HG03439 (cell line): ENCODE measurements around the gene TNFAIP2.

Experiments used
- ATAC-seq: cut with Tn5 transposase; IDR thresholded peaks from one replicate; pipeline ENCODE4 v1.9.1; 2021; ENCODE audit warnings: mild to moderate bottlenecking, moderate library complexity; ENCODE audit not compliant: unreplicated experiment

TNFAIP2 gene

GRCh38 chr14:103133210-103134140 is 10.2 kb downstream of the TNFAIP2 start:
- no peak for ATAC-seq

GRCh38 chr14:103134405-103134804 is 11.1 kb downstream of the TNFAIP2 start:
- ATAC-seq, result no peak

GRCh38 chr14:103134919-103135318 is 11.7 kb downstream of the TNFAIP2 start:
- no peak for ATAC-seq

- no peak for ATAC-seq
These were observed 12.3 kb downstream of the TNFAIP2 start for GRCh38 chr14:103135333-103136260.

DNA sequence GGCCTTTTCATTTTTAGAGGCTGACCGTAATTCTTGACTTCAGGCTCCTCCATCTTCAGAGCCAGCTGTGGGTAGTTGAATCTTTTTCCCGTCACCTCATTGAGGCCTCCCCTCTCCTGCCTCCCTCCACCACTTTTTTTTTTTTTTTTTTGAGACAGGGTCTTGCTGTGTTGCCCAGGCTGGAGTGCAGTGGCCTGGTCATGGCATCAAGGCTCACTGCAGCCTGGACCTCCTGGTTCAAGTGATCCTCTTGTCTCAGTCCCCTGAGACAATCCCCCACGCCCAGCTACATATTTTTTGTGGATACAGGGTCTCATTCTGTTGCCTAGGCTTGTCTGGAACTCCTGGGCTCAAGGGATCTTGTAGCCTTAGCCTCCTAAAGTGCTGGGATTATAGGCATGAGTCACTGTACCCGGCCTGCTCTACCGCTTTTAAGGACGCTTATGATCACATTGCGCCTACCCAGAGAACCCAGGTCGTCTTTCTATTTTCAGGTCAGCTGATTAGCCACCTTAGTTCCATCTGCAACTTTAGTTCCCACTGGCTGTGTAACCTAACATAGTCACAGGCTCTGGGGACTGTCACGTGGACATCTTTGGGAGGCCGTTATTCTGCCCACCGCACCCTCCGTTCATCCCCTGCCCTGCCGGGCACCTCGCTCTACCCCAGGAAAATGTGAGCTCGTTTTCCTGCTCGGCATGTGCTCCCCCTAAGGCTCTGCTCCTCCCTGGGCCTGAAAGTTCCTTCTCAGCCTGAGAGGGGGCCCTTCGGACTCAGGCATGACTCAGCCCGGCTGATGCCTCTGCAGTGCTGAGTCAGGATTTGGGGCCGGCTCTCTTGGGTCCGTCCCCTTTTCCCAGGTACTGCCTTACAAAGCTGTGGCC is 13.4 kb downstream of the TNFAIP2 start:
- ATAC-seq, result no peak

GRCh38 chr14:103137689-103138300 is 14.5 kb downstream of the TNFAIP2 start:
- no peak for ATAC-seq

- no peak for ATAC-seq
These were observed 15.3 kb downstream of the TNFAIP2 start for GRCh38 chr14:103138301-103139131.

- no peak for ATAC-seq
These were observed 16.1 kb downstream of the TNFAIP2 start for GRCh38 chr14:103139132-103140025.

- no peak for ATAC-seq
These were observed 17.3 kb downstream of the TNFAIP2 start for GRCh38 chr14:103140316-103141109.

GRCh38 chr14:103141117-103141796 is 18.0 kb downstream of the TNFAIP2 start:
- no peak for ATAC-seq

- no peak for ATAC-seq
These were observed 18.8 kb downstream of the TNFAIP2 start for GRCh38 chr14:103142026-103142425.

DNA sequence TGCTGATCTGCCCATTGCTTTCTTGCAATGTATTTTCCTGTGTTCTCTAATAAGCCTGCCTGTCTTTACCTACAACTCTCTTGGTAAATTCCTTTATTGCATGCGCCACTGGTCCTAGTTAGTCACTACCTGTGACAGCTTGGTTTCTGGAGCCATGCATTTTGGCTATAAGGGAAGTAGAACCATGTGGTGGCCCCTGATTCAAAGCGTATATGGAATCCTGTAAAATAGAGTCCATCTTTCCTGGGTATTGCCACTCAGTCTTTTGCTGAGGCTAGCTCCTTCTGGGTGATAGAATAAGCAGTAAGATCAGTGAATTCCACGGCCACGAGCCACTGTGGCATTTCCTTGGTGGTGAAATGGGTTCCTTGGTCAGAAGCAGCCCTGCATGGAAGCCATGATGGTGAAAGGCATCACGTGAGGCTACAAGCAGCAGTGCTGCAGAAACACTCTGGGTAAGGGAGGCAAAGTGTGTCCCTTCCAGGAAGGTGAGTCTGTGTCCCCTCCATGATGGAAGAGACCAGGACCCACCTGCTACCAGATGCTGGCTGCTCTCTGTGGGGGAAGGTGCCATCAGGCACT is 19.6 kb downstream of the TNFAIP2 start:
- ATAC-seq, result no peak

GRCh38 chr14:103143506-103143905 is 20.2 kb downstream of the TNFAIP2 start:
- no peak for ATAC-seq

- no peak for ATAC-seq
These were observed 20.8 kb downstream of the TNFAIP2 start for GRCh38 chr14:103144085-103144484.

- ATAC-seq, result no peak
These were observed 23.0 kb downstream of the TNFAIP2 start for GRCh38 chr14:103146141-103146709.
